ENCODE measurements around the gene ADCY5. TPM values are rescaled to one million over a fixed set of nuclear protein-coding genes. Genes with fewer than 3 reads are reported as not detected.
"Not testable (repeated sequence)": the region's sequence is repeated elsewhere in the genome, so short reads cannot be mapped to it uniquely, and the experiment has no call there.

Gene ADCY5
- total RNA-seq, 1 donor from 2014 or later, result 10.6 TPM

- Mint-ChIP-seq H3K27me3 (ENCODE audit: unreplicated experiment) (no peaks in the 10 kb centered on the region), H3K9me3 (ENCODE audit: unreplicated experiment) (no peaks in the 10 kb centered on the region), H3K27ac (ENCODE audit: unreplicated experiment) (no peak overlapping the region), H3K4me3 (ENCODE audit: unreplicated experiment) (no peak overlapping the region), H3K4me1 (ENCODE audit: unreplicated experiment) (no peaks in the 10 kb centered on the region), H3K36me3 (ENCODE audit: unreplicated experiment) (peaks cover 39% of the 10 kb centered on the region)
- no peak for DNase-seq (ENCODE audit: extremely low spot score, unreplicated experiment)
- TF ChIP-seq, protein P1, sequence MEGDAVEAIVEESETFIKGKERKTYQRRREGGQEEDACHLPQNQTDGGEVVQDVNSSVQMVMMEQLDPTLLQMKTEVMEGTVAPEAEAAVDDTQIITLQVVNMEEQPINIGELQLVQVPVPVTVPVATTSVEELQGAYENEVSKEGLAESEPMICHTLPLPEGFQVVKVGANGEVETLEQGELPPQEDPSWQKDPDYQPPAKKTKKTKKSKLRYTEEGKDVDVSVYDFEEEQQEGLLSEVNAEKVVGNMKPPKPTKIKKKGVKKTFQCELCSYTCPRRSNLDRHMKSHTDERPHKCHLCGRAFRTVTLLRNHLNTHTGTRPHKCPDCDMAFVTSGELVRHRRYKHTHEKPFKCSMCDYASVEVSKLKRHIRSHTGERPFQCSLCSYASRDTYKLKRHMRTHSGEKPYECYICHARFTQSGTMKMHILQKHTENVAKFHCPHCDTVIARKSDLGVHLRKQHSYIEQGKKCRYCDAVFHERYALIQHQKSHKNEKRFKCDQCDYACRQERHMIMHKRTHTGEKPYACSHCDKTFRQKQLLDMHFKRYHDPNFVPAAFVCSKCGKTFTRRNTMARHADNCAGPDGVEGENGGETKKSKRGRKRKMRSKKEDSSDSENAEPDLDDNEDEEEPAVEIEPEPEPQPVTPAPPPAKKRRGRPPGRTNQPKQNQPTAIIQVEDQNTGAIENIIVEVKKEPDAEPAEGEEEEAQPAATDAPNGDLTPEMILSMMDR (IDR thresholded peaks at IDR 0.05), result no peak
Observed at GRCh38 chr3:123246866-123247265, 202.0 kb downstream of the ADCY5 start.

DNA sequence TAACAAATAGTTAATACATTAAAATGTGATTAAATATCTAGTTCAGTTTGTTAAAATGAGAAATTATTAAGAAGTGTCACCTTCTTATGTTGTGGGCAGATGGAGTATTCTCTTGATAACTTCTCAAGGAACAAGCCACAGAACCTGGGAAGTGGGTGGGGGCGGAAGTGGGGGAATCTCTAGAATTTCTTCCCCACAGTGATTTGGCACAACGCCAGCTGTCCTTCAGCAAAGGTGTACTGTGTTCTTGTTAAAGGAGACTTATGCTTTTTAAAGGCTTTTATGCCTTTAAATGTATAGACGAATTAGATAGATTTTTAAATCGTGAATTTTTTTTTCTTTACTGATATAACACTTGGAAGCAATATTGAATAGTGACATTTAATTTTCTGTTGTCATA is 204.8 kb downstream of the ADCY5 start:
- peaks cover 2% of the 10 kb centered on the region for H3K4me1 Mint-ChIP-seq (ENCODE audit: unreplicated experiment)
- H3K27me3 Mint-ChIP-seq (ENCODE audit: unreplicated experiment), result no peaks in the 10 kb centered on the region
- H3K27ac Mint-ChIP-seq (ENCODE audit: unreplicated experiment), result no peak overlapping the region
- peaks cover 9% of the 10 kb centered on the region for H3K9me3 Mint-ChIP-seq (ENCODE audit: unreplicated experiment)
- no peak for DNase-seq (ENCODE audit: extremely low spot score, unreplicated experiment)
- H3K36me3 Mint-ChIP-seq (ENCODE audit: unreplicated experiment), result peaks cover 51% of the 10 kb centered on the region
- TF ChIP-seq, protein P1 (IDR thresholded peaks at IDR 0.05), result no peak
- no peak overlapping the region for H3K4me3 Mint-ChIP-seq (ENCODE audit: unreplicated experiment)

GRCh38 chr3:123239756-123240155 is 209.1 kb downstream of the ADCY5 start:
- H3K4me3 Mint-ChIP-seq (ENCODE audit: unreplicated experiment), result no peak overlapping the region
- no peak for DNase-seq (ENCODE audit: extremely low spot score, unreplicated experiment)
- peaks cover 49% of the 10 kb centered on the region for H3K36me3 Mint-ChIP-seq (ENCODE audit: unreplicated experiment)
- H3K27me3 Mint-ChIP-seq (ENCODE audit: unreplicated experiment), result no peaks in the 10 kb centered on the region
- H3K9me3 Mint-ChIP-seq (ENCODE audit: unreplicated experiment), result peaks cover 9% of the 10 kb centered on the region
- peaks cover 2% of the 10 kb centered on the region for H3K4me1 Mint-ChIP-seq (ENCODE audit: unreplicated experiment)
- TF ChIP-seq, protein P1 (IDR thresholded peaks at IDR 0.05), result no peak
- no peak overlapping the region for H3K27ac Mint-ChIP-seq (ENCODE audit: unreplicated experiment)

- not testable (repeated sequence) for H3K9me3 Mint-ChIP-seq (ENCODE audit: unreplicated experiment); DNase-seq (ENCODE audit: extremely low spot score, unreplicated experiment); H3K27me3 Mint-ChIP-seq (ENCODE audit: unreplicated experiment); H3K4me1 Mint-ChIP-seq (ENCODE audit: unreplicated experiment); H3K4me3 Mint-ChIP-seq (ENCODE audit: unreplicated experiment); H3K27ac Mint-ChIP-seq (ENCODE audit: unreplicated experiment)
- peaks cover 50% of the 10 kb centered on the region for H3K36me3 Mint-ChIP-seq (ENCODE audit: unreplicated experiment)
Observed at GRCh38 chr3:123239186-123239585, 209.7 kb downstream of the ADCY5 start.

- H3K27ac Mint-ChIP-seq (ENCODE audit: unreplicated experiment), result no peak overlapping the region
- no peaks in the 10 kb centered on the region for H3K27me3 Mint-ChIP-seq (ENCODE audit: unreplicated experiment)
- H3K4me1 Mint-ChIP-seq (ENCODE audit: unreplicated experiment), result peaks cover 2% of the 10 kb centered on the region
- DNase-seq (ENCODE audit: extremely low spot score, unreplicated experiment), result no peak
- TF ChIP-seq, protein P1 (IDR thresholded peaks at IDR 0.05), result no peak
- peaks cover 9% of the 10 kb centered on the region for H3K9me3 Mint-ChIP-seq (ENCODE audit: unreplicated experiment)
- no peak overlapping the region for H3K4me3 Mint-ChIP-seq (ENCODE audit: unreplicated experiment)
- peaks cover 50% of the 10 kb centered on the region for H3K36me3 Mint-ChIP-seq (ENCODE audit: unreplicated experiment)
Observed at GRCh38 chr3:123236902-123237301, 212.0 kb downstream of the ADCY5 start.

Other genes with a start within 250 kb of the ADCY5 start
- 17.5 and 19.1 TPM in 2 replicates for gene SEC22A, start 247.1 kb downstream of the ADCY5 start, total RNA-seq
- gene HACD2, start 136.0 kb upstream of the ADCY5 start, total RNA-seq, result 63.8 and 69.4 TPM in 2 replicates

All from osteocyte (in vitro differentiated cells).